T follicular helper cell (primary cell): Measurements from ENCODE around the gene SLC17A7.
A peak's percentile ranks its signal among the peaks of the same experiment; 100 is the strongest.
"Not testable (repeated sequence)": the region's sequence is repeated elsewhere in the genome, so short reads cannot be mapped to it uniquely, and the experiment has no call there.

Experiments
- DNase-seq: peaks from one replicate; pipeline ENCODE4 v3.0.0-alpha.2; 2020; ENCODE audit warnings: low read depth
- total RNA-seq, 2 experiments: gene quantifications; one replicate each; lab custom pipeline; 2026; lab: John Stamatoyannopoulos, UW

The SLC17A7 gene
- 0 reads per million in 2 experiments for total RNA-seq

DNA sequence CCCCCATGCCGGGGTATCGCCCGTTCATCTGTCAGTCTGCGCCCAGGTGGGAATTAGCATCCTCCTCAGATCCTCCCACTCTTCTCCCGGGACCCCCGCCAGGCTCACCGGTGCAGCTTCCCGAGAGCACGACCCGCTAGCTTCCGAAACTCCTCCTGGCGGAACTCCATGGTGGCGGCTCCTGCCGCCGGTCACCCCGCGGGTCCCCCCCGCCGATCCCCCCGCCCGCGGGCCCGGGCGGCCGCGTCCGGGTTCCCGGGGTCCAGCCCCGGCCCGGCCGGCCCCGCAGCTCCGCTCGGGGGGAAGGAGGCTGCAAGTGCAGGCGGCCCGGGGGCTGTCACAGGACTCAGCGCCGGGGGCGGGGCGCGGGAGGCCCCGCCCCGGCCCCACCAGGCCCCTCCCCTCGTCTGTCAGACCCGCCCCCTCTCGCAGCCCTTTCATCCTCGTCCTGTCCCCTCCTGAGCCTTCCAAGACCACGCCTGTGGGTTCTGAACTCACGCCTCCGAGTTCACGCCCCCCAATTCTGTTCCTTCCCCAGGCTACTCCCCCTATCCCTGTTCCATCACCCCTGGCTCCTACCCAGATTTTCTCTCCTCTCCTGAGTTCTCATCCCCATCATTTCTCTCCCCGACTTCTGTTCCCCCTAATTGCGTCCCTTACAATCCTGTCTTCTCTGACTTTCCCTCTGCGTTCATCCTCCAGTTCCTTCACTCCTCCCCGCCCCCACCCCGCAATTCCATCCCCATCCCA is at the start of gene SLC17A7:
Gene SLC17A7, minus strand, starts transcription at position 318 of the 750 bp plus-strand sequence. Its CDS starts 148 bp downstream, at position 170.
- DNase-seq, result no peak

DNA sequence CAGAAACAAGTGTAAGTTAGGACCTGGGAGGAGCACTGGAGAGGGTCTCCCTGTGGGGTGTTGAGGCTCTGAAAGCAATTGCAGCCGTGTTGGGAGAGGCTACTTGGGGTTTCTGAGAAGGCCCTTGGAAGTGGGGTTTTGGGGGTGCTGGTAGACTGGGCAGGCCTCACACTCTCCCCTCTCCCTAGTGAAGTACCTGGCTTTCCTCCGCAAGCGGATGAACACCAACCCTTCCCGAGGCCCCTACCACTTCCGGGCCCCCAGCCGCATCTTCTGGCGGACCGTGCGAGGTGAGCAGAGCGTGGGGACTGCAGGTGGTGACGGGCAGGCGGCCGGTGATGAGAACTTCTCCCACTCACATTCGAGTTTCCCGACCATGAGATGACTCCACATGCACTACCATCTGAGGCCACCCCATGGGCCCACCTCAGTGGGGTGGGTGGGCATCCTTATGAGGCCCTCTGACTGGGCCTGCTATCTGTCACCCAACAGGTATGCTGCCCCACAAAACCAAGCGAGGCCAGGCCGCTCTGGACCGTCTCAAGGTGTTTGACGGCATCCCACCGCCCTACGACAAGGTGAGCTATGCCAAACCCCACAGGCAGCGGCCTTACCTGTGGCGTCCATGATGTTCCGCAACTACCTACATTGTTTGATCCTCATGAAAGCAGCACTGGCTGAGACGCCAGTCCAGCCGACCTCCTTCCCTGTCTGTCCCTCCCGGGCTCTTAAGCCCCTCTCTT is 49.1 kb upstream of the SLC17A7 start:
- DNase-seq, result no peak

DNA sequence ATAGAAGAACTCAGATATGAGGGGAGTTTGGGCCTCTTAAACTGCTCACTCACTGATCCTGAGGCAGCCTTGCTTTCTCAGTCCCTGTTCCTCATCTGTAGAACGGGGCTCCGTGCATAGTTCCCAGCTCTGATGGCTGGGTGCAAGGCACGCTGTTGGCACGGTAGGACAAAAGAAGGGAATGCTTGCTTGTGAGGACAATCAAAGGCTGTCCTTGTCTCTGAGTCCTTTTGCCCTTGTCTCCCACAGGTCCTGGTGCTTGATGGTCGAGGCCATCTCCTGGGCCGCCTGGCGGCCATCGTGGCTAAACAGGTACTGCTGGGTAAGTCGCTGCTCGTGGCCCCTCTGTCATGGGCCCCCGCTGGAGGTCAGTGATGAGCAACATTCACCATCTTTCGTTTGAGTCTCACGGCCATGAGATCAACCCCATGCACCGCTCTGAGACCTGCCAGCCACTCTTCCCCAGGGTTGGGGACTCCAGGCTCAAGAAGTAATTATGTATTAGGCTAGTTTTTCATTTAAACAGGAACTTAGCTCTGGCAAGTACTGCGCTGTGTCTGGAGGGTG is 48.4 kb upstream of the SLC17A7 start:
- DNase-seq, result no peak

DNA sequence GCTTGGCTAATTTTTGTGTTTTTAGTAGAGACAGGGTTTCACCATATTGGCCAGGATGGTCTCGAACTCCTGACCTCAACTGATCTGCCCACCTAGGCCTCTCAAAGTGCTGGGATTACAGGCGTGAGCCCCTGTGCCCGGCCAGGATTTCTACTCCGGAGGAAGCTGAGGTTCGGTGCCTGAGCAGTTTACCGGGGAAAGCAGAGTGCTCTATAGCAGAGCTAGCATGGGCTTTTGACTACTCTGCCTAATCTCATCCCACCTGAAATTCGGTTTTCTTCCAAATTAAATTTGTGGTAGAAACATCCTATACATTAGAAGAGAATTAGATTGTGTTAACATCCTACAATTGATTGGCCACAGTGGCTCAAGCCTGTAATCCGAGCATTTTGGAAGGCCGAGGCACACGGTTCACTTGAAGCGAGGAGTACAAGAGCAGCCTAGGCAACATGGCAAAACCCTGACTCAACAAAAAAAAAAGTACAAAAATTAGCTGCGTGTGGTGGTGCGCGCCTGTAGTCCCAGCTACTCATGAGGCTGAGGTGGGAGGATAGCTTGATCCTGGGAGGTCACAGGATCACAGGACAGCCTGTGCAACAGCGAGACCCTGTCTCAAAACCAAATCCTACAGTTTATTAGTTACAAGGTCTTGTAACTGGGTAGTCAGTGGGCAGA is 47.7 kb upstream of the SLC17A7 start:
- DNase-seq, result no peak

DNA sequence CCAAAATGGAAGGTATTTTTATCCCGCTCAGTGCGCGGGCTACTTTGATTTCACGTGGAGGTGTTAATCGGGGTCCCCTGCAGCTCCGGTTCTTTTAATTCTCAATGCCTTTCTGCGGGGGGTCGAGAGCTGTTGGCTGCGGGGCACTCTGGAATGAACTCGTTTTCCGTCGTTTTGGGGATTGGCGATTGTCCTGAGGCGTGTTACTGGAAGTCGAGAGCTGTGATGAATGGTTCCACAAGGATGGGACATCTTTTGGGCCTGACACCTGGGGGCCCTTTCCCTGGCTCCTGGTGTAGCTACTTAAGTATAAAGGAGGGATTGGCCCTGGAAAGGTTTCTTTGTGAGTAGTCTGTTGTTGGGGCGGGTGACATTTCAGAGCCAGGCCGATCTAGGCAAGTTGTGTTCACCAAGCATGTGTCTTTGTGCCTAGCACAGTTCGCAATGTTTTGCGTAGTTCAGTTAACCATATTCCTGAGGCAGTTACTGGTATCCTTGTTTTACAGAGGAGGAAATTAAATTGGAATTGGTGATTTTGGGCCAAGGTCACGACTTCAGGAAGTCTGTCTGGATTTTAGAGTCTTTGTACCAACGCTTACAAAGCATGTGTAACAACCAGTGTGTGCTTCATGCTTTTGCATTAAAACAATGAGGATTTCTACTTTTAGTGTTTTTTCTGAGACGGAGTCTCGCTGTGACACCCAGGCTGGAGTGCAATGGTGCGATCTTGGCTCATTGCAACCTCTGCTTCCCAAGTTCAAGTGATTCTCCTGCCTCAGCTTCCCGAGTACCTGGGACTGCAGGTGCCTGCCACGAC is 46.9 kb upstream of the SLC17A7 start:
- DNase-seq, result no peak

DNA sequence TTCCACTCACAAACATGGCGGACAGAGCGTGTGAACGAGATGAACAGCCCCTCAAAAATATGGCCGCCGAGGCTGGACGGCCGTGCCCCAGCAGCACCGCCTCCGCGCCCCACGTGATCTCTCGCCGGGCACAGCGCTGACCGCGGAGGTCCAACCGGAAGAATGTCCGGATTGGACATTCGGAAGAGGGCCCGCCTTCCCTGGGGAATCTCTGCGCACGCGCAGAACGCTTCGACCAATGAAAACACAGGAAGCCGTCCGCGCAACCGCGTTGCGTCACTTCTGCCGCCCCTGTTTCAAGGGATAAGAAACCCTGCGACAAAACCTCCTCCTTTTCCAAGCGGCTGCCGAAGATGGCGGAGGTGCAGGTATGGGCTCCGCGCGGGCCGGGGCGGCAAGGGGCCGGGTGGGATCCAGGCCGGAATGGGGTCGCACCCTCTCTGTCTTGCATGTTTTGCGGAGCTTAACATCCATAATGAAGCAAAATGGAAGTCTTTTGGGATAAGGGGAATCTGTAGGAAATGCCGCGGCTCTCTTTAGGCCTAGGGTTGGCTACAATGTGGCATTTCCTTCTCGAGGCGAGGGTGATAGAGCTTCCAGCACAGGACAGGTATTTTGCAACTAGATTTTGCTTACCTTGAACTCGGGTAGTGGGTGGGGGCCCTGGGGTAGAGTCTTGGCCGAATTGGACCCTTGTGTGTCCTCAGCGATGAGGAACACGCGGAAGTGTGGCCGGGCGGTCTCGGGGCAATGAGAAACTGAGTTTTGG is 46.1 kb upstream of the SLC17A7 start, which contains the start of gene RPL13A:
Gene RPL13A, plus strand, starts transcription at position 332 of the 769 bp plus-strand sequence. Its CDS starts 22 bp downstream, at position 354.
- DNase-seq, result peak; percentile 98

DNA sequence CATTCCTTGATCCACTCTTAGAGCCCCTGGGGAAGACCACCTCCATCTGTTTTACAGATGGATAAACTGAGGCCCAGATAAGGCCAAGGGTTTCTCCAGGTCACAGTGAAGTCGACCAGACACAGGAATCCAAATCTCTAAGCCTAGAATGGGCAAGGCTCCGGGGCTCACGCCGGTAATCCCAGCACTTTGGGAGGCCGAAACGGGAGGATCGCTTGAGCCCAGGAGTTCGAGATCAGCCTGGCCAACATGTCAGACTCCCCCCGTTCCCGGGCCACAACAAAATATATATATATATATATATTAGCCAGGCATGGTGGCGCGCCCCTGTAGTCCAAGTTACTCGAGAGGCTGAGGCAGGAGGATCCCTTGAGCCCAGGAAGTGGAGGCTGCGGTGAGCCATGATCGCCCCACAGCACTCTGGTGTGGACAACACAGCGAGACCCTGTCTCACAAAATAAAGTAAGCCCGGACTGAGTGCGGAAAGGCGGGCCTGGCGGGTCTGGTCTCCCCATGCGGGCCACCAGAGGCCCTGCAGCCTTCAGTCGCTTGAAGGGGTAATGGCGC is 45.5 kb upstream of the SLC17A7 start:
- DNase-seq, result no peak

DNA sequence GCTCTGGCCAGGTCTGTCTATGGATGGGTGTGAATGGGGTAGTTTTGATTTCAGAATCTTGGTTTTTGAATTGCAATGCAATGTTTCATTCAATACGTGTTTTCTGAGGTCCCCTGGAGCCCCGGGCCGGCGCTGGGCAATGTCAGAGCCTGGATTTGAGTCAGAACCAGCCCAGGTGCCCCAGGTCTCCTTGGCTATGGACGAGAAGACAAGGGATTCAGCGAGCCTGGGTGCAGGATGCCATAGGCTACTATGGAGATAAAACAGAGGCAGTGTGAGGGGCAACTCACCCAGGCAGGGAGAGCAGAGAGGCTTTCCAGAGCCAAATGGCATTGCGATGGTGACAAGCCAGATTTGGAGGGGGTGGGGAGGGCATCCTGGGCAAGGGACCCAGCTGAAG is 44.9 kb upstream of the SLC17A7 start:
- DNase-seq, result no peak

DNA sequence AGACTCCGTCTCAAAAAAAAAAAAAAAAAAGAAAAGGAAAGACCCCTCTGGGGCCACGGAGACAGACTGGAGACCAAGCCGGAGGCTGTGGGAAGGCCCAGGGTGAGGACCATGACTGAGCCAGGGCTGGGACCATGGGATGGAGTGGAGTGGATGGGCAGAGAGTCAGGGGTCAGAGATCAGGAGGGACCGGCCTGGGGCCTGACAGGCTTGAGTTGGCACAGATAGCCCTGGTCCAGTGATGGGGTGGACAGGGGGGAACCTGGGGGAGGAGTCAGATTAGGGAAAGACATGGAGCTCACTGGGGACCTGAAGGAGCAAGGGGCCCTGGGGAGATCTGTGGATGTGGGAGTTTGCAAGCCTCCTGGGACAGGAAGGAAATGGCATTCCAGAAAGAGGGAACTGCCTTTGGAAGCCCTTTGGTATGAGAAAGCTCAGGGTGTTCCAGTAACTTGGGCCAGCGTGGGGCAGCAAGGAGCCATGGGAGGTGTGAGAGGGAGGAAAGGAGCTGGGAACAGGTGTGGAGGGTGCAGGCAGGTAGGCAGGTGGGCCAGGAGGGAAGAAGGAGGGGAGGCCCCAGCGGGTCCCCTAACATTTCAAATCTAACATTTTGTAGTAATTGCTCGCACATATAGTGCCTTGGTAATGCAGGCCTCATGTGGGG is 39.8 kb upstream of the SLC17A7 start:
- no peak for DNase-seq

DNA sequence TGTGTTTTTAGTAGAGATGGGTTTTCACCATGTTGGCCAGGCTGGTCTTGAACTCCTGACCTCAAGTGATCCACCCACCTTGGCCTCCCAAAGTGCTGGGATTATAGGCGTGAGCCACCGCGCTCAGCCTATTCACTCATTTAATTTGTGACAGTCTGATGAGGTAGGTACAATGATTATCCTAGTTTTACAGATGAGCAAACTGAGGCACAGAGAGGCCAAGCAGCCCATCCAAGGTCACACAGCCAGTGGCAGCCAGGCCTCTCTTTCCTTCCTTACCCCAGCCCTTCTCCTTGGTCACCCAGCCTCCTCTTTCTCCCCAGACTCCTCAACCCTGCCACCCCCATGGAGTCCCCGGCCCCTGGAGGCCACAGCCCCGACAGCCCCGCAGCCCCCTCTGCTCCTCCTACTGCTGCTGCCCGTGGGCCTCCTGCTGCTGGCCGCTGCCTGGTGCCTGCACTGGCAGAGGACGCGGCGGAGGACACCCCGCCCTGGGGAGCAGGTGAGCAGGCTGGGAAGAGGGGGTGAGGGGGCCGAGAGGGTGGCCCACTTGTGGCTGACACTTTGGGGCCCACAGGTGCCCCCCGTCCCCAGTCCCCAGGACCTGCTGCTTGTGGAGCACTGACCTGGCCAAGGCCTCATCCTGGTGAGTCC is 38.8 kb upstream of the SLC17A7 start:
- no peak for DNase-seq

DNA sequence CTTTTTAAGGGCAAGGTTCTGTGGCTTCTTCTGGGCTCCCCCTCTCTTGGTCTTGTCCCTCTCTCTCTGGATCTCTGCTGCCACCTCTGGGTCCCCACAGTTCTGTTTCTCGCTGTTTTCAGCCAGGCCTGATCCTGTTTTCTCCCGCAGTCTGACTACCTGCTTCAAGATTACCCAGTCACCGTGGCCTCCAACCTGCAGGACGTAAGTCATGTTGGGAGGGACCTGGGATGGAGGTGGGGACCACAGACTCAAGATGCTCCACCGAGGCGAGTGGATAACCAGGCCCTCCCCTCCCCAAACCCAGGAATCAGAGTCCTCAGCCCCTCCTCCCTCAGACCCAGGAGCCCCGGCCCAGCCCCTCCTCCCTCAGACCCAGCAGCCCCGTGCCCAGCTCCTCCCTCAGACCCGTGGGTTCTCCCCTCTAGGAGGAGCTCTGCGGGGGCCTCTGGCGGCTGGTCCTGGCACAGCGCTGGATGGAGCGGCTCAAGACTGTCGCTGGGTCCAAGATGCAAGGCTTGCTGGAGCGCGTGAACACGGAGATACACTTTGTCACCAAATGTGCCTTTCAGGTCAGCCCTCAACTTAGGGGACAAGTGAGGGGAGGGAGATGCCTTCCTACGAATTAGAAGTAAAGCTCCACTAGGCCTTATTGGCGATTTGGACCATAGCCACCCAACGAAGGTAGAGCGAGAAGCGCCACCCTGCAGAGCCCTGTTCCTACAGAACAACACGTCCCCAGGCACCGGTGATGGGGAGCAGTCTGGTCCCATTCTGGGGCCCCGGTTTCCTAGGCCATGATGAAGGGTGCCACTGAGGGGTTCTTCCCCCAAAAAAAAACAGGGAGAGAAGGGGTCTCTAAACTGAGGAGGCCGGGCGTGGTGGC is 34.9 kb upstream of the SLC17A7 start:
- peak; percentile 49 for DNase-seq

DNA sequence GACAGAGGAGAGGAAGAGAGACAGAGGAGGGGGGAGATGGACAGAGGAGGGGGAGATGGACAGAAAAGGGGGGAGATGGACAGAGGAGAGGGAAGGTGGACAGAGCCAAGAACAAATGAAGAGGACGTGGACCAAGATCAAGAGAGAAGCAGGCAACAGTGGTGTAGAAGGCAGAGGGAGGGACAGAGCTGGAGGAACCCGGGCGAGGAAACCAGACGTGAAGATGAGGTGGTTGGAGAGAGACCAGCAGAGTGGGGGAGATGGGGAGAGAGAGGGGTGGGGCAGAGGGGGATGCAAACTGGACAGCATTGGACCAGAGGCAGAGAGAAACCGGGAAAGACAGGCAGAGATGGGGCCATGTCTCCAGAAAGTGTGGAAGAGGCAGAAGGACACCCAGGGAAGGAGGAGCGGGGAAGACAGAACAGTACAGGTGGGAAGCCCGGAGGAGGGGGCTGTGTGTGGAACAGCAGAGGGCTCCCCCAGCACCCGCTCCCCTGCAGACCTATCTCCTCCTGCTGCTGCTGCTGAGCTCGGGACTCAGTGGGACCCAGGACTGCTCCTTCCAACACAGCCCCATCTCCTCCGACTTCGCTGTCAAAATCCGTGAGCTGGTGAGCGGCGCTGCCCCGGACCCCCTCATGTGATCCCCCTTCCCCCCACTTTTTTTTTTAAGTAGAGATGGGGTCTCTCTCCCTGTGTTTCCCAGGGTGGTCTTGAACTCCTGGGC is 34.0 kb upstream of the SLC17A7 start:
- DNase-seq, result no peak

DNA sequence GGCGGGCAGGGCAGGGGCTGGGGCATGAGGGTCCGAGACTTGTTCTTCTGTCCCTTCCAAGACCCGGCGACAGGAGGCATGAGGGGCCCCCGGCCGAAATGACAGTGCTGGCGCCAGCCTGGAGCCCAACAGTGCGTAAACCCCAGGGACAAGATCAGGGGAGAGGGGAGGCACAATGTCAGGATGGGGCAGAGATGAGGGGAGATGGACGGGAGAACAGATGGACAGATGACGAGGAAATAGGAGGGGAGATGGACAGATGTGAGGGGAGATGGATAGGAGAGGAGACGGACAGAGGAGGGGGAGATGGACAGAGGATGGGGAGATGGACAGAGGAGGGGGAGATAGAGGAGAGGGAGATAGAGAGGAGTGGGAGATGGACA is 33.2 kb upstream of the SLC17A7 start:
- DNase-seq, result no peak

DNA sequence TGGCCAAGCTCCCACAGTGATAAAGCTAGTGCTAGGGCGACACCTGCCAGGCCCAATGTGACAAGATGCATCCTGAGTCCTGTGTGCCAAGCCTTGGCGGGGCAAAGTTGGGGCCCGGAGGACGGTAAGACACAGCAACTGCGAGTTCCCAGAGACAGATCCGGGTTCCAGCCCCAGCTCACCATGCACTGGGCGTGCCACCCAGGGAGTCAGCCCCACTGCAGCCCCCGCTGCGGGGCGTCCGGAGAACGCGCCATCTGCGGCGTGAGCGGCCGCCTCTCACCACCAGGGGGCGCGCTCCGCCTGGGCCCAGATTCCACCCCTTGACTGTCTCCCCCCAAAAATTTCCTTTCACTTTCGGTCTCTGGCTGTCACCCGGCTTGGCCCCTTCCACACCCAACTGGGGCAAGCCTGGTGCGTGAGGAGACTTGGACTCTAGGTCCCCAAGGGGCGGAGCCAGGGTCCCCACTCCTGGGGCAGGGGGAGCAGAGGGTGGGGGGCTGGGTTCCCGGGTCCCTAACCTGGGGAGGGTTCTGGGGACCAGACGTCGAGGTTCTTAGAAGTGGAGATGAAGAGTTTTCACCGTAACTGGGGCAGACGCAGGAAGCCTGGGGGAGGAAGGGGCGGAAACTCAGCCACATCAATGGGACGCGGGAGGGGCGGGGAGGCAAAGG is 32.7 kb upstream of the SLC17A7 start, which contains the start of gene FLT3LG:
Gene FLT3LG, plus strand, starts transcription at position 348 of the 674 bp plus-strand sequence. CDS start 425 bp downstream, outside the sequence.
- DNase-seq, result peak; percentile 84

DNA sequence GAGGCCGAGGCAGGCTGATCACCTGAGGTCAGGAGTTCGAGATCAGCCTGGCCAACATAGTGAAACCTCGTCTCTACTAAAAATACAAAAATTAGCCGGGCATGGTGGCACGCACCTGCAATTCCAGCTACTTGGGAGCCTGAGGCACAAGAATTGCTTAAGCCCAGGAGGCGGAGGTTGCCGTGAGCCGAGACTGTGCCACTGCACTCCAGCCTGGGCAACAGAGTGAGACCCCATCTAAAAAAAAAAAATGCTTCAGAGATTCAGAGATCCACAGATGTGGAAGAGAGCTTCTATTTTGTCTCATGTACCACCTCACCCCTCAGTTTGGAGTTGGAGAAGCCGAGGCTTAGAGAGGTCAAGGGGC is 32.2 kb upstream of the SLC17A7 start:
- DNase-seq, result not testable (repeated sequence)

DNA sequence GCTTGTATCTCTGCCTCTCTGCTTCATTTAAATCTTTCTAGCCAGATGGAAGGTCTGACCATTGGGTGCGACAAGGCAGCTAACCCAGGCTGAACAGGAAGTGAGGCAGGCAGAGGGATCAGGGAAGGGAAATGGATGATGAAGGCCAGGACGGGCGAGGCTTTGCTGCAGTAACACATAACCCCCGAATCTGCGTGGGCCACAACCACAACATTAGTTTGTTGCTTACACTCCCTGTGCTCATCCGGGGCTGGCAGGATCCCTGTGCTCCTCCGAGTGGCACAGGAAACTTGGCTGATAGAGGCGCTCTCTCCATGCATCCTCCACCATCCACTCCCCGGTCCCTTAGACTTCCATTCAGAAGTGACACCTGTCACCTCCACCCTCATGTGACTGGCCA is 31.6 kb upstream of the SLC17A7 start:
- DNase-seq, result no peak

DNA sequence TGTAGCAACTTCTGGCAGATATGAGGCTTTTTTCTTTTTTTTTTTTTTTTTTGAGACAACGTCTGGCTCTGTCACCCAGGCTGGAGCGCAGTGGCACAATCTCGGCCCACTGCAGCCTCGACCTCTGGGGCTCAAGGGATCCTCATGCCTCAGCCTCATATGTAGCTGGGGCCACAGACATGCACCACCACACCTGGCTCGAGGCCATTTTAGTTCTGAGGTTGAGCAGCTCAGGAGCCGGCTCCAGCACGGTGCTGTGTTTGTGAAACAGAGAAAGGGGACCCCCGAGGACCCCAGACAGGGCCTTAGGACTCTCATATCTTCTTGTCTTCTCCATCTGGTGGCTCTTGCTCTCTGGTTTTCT is 29.3 kb upstream of the SLC17A7 start:
- no peak for DNase-seq
